Glutamatergic neuron (in vitro differentiated cells): ENCODE results near the gene ZHX3. TPM values are rescaled to one million over a fixed set of nuclear protein-coding genes. Genes with fewer than 3 reads are reported as not detected.

Source experiments
- DNase-seq: peaks from one replicate; pipeline ENCODE4 v3.0.0; 2022
- H3K27ac Mint-ChIP-seq: one replicate; pipeline ENCODE4 v1.8.0; 2020; ENCODE audit warnings: mild to moderate bottlenecking, mixed read lengths, inconsistent platforms; ENCODE audit not compliant: unreplicated experiment
- H3K27me3 Mint-ChIP-seq: one replicate; pipeline ENCODE4 v1.8.0; 2020; ENCODE audit warnings: mild to moderate bottlenecking, moderate library complexity, mixed read lengths, inconsistent platforms; ENCODE audit not compliant: unreplicated experiment
- H3K36me3 Mint-ChIP-seq: one replicate; pipeline ENCODE4 v1.8.0; 2020; ENCODE audit warnings: mild to moderate bottlenecking, mixed read lengths, inconsistent platforms; ENCODE audit not compliant: unreplicated experiment
- H3K4me1 Mint-ChIP-seq: one replicate; pipeline ENCODE4 v1.8.0; 2020; ENCODE audit warnings: mild to moderate bottlenecking, low read depth, mixed read lengths, inconsistent platforms; ENCODE audit not compliant: unreplicated experiment
- H3K4me3 Mint-ChIP-seq: one replicate; pipeline ENCODE4 v1.8.0; 2020; ENCODE audit warnings: mild to moderate bottlenecking, mixed read lengths, inconsistent platforms; ENCODE audit not compliant: unreplicated experiment
- H3K9me3 Mint-ChIP-seq: one replicate; pipeline ENCODE4 v1.8.0; 2020; ENCODE audit warnings: mild to moderate bottlenecking, moderate library complexity, mixed read lengths, inconsistent platforms; ENCODE audit not compliant: unreplicated experiment
- CTCF ChIP-seq: fragments of 200-600 bp; sonication (generic); IDR thresholded peaks from one replicate; pipeline ENCODE4 v1.5.0; 2021; ENCODE audit not compliant: partially characterized antibody, unreplicated experiment
- total RNA-seq: library from RNA; stranded (reverse); fragmentation: NEBNext Ultra II Directional; extraction: Animal tissue kit (Norgen Biotek cat#: 25700); gene quantifications from one replicate; pipeline ENCODE4 v1.2.1, GENCODE V29; 2021; ENCODE audit not compliant: unreplicated experiment

Gene ZHX3
- total RNA-seq, 1 donor from 2014 or later, result 40.5 TPM

GRCh38 chr20:41344938-41345728 lies 27.6 kb upstream of the ZHX3 start:
- no peak for DNase-seq
- H3K27me3 Mint-ChIP-seq, result no peaks in the 10 kb centered on the region

GRCh38 chr20:41344477-41344876 lies 26.9 kb upstream of the ZHX3 start:
- Mint-ChIP-seq H3K27ac (no peak overlapping the region), H3K4me1 (no peaks in the 10 kb centered on the region), H3K9me3 (peaks cover 4% of the 10 kb centered on the region), H3K27me3 (no peaks in the 10 kb centered on the region), H3K4me3 (no peak overlapping the region), H3K36me3 (no peaks in the 10 kb centered on the region)
- TF ChIP-seq CTCF, result no peak
- DNase-seq, result no peak

More at GRCh38 chr20:41344938-41345728, 27.6 kb upstream of the ZHX3 start:
- H3K9me3 Mint-ChIP-seq, result peaks cover 4% of the 10 kb centered on the region
- H3K27ac Mint-ChIP-seq, result no peak overlapping the region
- no peaks in the 10 kb centered on the region for H3K4me1 Mint-ChIP-seq
- TF ChIP-seq CTCF, result no peak
- H3K36me3 Mint-ChIP-seq, result no peaks in the 10 kb centered on the region
- no peak overlapping the region for H3K4me3 Mint-ChIP-seq

- no peak overlapping the region for H3K4me3 Mint-ChIP-seq
- peaks cover 2% of the 10 kb centered on the region for H3K27me3 Mint-ChIP-seq
- no peak for DNase-seq
- no peaks in the 10 kb centered on the region for H3K4me1 Mint-ChIP-seq
- H3K36me3 Mint-ChIP-seq, result no peaks in the 10 kb centered on the region
- no peak overlapping the region for H3K27ac Mint-ChIP-seq
- peaks cover 4% of the 10 kb centered on the region for H3K9me3 Mint-ChIP-seq
- TF ChIP-seq CTCF, result no peak
Observed at GRCh38 chr20:41342474-41343464, 25.2 kb upstream of the ZHX3 start.

- H3K4me3 Mint-ChIP-seq, result peak within 1 kb of the TSS; percentile 85
Observed at GRCh38 chr20:41340327-41341055, 23.0 kb upstream of the ZHX3 start, which contains the start of gene LPIN3. TSS of gene LPIN3 (plus strand) at chr20:41340821. CDS start at chr20:41345804, 4,983 bp downstream.

More at GRCh38 chr20:41340327-41341055, 23.0 kb upstream of the ZHX3 start, which contains the start of gene LPIN3:
- no peaks in the 10 kb centered on the region for H3K4me1 Mint-ChIP-seq
- peaks cover 3% of the 10 kb centered on the region for H3K9me3 Mint-ChIP-seq
- H3K27me3 Mint-ChIP-seq, result peaks cover 2% of the 10 kb centered on the region
- peak; percentile 85 for DNase-seq
- no peaks in the 10 kb centered on the region for H3K36me3 Mint-ChIP-seq
- peak; percentile 71 for TF ChIP-seq CTCF
- H3K27ac Mint-ChIP-seq, result peak within 1 kb of the TSS; percentile 40
